H1 (cell line): ENCODE data around the gene NRXN3.

Source experiments
- BCL11A ChIP-seq, 2 experiments: IDR thresholded peaks; one replicate each; pipeline ENCODE4 v1.6.1; 2011; ENCODE audit warnings: low read depth in 2 of 2, low read length in 2 of 2, mild to moderate bottlenecking in 2 of 2
- CTCF ChIP-seq, 3 experiments: IDR thresholded peaks; 1 replicate in 2 of 3; 2 replicates in 1 of 3; pipeline versions ENCODE4 v1.5.1 to v1.6.1; 2011; ENCODE audit warnings: low read length in 3 of 3, mild to moderate bottlenecking in 3 of 3, inconsistent platforms in 2 of 3, low read depth in 1 of 3, moderate library complexity in 1 of 3; ENCODE audit not compliant: insufficient read depth in 1 of 3; ENCODE audit errors: control extremely low read depth in 1 of 3
- JUN ChIP-seq: IDR thresholded peaks from 2 replicates; pipeline ENCODE4 v1.6.1; 2011; ENCODE audit warnings: low read depth, mild to moderate bottlenecking, improper control_type of control experiment, low read length
- TAF7 ChIP-seq: optimal IDR thresholded peaks from 2 replicates; pipeline ENCODE3; 2011; ENCODE audit warnings: low read depth, mild to moderate bottlenecking, inconsistent platforms, low read length, moderate library complexity, borderline replicate concordance

- TF ChIP-seq CTCF (IDR thresholded peaks at IDR 0.05; ENCODE audit: control extremely low read depth in 1 of 3, insufficient read depth in 1 of 3, low read depth in 1 of 3, low read length in 3 of 3) (no peak), BCL11A (IDR thresholded peaks at IDR 0.05; ENCODE audit: low read depth in 2 of 2, low read length in 2 of 2) (no peak), TAF7 (no peak), JUN (no peak)
Measured at GRCh38 chr14:78130356-78130755, 39.8 kb upstream of the NRXN3 start.
